RPMI8226 (cell line): Measurements from ENCODE around the gene CACNB3.
"Not testable (repeated sequence)": the region's sequence is repeated elsewhere in the genome, so short reads cannot be mapped to it uniquely, and the experiment has no call there.

Experiments used
- DNase-seq: peaks from one replicate; pipeline ENCODE4 v3.0.0-alpha.2; 2015

Gene CACNB3

GRCh38 chr12:48857278-48857994 is 39.1 kb downstream of the CACNB3 start:
- no peak for DNase-seq

DNA sequence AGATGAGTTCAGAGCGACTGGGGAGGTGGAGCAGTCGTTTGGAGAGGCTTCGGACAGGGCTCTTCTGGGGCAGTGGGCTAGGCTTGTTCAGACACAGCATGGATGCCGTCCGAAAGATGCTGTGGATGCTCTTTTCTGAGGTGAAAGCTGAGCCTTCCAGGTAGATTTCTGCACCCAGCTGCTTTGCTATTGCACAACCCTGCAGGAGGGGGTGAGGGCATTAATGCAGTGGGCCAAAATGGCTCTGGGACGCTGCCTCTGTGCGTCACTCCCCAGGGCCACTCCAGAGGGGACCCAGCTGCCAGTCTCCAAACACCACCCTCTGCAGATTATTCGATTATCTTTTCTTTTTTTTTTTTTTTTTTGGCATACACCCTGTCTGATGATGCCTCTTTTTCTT is 39.7 kb downstream of the CACNB3 start:
- DNase-seq: no peak

DNA sequence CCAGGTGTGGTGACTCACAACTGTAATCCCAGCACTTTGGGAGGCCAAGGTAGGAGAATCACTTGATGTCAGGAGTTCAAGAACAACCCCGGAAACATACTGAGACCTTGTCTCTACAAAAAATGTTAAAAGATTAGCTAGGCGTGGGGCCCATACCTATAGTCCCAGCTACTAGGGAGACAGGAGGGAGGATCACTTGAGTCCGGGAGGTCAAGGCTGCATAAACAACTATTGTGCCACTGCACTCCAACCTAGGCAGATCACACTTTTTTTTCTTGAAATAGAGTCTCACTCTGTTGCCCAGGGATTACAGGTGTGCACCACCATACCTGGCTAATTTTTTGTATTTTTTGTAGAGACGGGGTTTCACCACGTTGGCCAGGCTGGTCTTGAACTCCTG is 41.3 kb downstream of the CACNB3 start:
- DNase-seq: no peak

DNA sequence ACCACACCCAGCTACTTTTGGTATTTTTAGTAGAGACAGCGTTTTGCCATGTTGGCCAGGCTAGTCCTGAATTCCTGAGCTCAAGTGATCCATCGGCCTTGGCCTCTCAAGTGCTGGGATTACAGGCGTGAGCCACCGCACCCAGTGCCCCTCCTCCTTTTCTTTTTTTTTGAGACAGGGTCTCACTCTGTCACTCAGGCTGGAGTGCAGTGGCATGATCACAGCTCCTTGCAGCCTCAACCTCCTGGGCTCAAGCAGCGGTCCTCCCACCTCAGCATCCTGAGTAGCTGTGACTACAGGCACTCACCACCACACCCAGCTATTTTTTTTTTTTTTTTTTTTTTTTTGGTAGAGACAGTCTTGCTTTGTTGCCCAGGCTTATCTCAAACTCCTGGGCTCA is 41.9 kb downstream of the CACNB3 start:
- not testable (repeated sequence) for DNase-seq

GRCh38 chr12:48861111-48861510 is 42.8 kb downstream of the CACNB3 start:
- DNase-seq: no peak

- DNase-seq: no peak
Measured at GRCh38 chr12:48862760-48863159, 44.5 kb downstream of the CACNB3 start.

GRCh38 chr12:48863291-48863690 is 45.0 kb downstream of the CACNB3 start:
- no peak for DNase-seq

- DNase-seq: peak; percentile 92
Measured at GRCh38 chr12:48865281-48866051, 47.2 kb downstream of the CACNB3 start, which contains the start of gene RND1. Gene RND1, minus strand, starts transcription at chr12:48865870. Its CDS starts 103 bp downstream, at chr12:48865767.

- DNase-seq: no peak
Measured at GRCh38 chr12:48866052-48866711, 47.9 kb downstream of the CACNB3 start.

- DNase-seq: no peak
Measured at GRCh38 chr12:48868451-48868850, 50.2 kb downstream of the CACNB3 start.

GRCh38 chr12:48869191-48869590 is 50.9 kb downstream of the CACNB3 start:
- DNase-seq: no peak

GRCh38 chr12:48873096-48873495 is 54.8 kb downstream of the CACNB3 start:
- DNase-seq: no peak

DNA sequence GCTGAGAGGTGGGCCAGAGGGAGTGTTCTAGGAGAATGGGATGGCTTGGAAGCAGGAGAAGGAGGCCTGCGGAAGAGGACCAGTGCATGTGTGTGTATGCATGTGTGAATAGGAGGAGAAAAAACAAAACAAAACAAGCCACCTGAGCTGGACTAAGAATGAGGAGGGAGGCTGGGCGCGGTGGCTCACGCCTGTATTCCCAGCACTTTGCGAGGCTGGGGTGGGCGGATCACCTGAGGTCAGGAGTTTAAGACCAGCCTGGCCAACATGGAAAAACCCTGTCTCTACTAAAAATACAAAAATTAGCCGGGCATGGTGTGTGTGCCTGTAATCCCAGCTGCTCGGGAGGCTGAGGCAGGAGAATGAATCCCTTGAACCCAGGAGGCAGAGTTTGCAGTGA is 55.2 kb downstream of the CACNB3 start:
- not testable (repeated sequence) for DNase-seq

GRCh38 chr12:48875944-48876515 is 57.7 kb downstream of the CACNB3 start:
- DNase-seq: no peak
